GM18526 (cell line): ENCODE data around the gene HPCAL1.

ENCODE experiments used
- POLR2A ChIP-seq: IDR thresholded peaks from 3 replicates; pipeline ENCODE4 v1.6.1; 2011; ENCODE audit not compliant: insufficient read length; ENCODE audit errors: extremely low read depth

HPCAL1 gene

GRCh38 chr2:10395893-10396292, 93.2 kb downstream of the HPCAL1 start:
- no peak for TF ChIP-seq POLR2A

- TF ChIP-seq POLR2A: no peak
These were observed 93.8 kb downstream of the HPCAL1 start for GRCh38 chr2:10396464-10396863.

GRCh38 chr2:10397297-10397875, 94.7 kb downstream of the HPCAL1 start:
- no peak for TF ChIP-seq POLR2A

GRCh38 chr2:10397878-10398277, 95.2 kb downstream of the HPCAL1 start:
- TF ChIP-seq POLR2A: no peak

GRCh38 chr2:10398496-10398895, 95.8 kb downstream of the HPCAL1 start:
- TF ChIP-seq POLR2A: no peak

GRCh38 chr2:10399358-10399757, 96.7 kb downstream of the HPCAL1 start:
- TF ChIP-seq POLR2A: no peak

- TF ChIP-seq POLR2A: no peak
These were observed 97.3 kb downstream of the HPCAL1 start for GRCh38 chr2:10400002-10400401.

- TF ChIP-seq POLR2A: no peak
These were observed 97.9 kb downstream of the HPCAL1 start for GRCh38 chr2:10400568-10400977.

GRCh38 chr2:10400978-10401951, 98.6 kb downstream of the HPCAL1 start:
- TF ChIP-seq POLR2A: no peak

- no peak for TF ChIP-seq POLR2A
These were observed 99.4 kb downstream of the HPCAL1 start for GRCh38 chr2:10402062-10402585.

- no peak for TF ChIP-seq POLR2A
These were observed 100.0 kb downstream of the HPCAL1 start for GRCh38 chr2:10402653-10403215.

- no peak for TF ChIP-seq POLR2A
These were observed 101.8 kb downstream of the HPCAL1 start for GRCh38 chr2:10404324-10405143.

- no peak for TF ChIP-seq POLR2A
These were observed 102.7 kb downstream of the HPCAL1 start for GRCh38 chr2:10405448-10405847.

- no peak for TF ChIP-seq POLR2A
These were observed 103.3 kb downstream of the HPCAL1 start for GRCh38 chr2:10406016-10406415.

GRCh38 chr2:10406491-10407188, 103.9 kb downstream of the HPCAL1 start:
- no peak for TF ChIP-seq POLR2A

GRCh38 chr2:10407432-10407831, 104.7 kb downstream of the HPCAL1 start:
- no peak for TF ChIP-seq POLR2A
